ENCODE results near the gene PDXP. TPM values are rescaled to one million over a fixed set of nuclear protein-coding genes. Genes with fewer than 3 reads are reported as not detected.
A peak's percentile ranks its signal among the peaks of the same experiment; 100 is the strongest.

PDXP gene
- polyA plus RNA-seq, 1 experiment = 24.0 TPM

DNA sequence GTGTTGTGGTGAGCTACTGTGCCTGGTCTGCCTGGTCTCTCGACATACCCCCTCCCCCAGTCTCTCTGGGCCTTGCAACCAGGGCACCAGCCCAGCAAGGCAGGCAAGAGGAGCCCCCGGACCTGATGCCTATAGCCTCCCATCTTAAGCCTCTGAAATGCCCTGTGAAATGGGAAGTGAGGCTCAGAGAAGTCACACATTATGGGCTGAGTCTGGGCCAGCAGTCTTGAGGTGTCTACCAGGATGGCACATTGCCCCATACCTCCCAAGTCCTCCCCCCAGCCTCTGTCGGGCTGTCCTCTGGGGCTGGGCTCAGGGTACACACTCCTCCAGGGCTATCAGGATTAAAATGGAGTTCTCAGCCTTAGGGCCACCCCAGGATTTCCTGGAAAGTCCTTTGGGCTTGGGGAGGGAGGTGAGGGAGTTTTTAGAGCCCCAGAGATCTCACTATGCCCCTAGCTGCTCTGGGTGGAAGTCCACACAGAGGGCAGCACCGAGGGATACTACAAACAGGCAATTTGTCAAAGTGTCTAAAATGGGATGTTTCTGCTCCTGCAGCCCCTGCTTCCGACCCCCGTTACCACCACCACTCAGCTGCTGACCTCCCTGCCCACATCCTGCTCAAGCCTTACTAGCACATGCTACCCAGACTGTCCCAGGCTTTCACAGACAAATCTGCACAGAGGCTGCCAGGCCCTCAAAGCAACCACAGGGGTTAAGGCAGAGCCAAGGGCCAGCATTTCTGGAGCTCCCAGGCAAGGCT is 22.2 kb upstream of the PDXP start:
- DNase-seq (ENCODE audit: low read depth) = no peak
- no peak overlapping the region for H3K4me3 ChIP-seq (ENCODE audit: low read depth, low read length)
- peaks cover 2% of the 10 kb centered on the region; the same call in 1 of the 2 replicates for H3K36me3 ChIP-seq (ENCODE audit: control insufficient read depth, insufficient read depth, low read length)
- ChIA-PET CTCF (interaction anchor here (0.6 to 6.5 kb wide), 12 partner anchors 7 to 100 kb away, joined by 3 to 79 read pairs (median 4); partner anchors contain the start of genes NOL12 and PDXP), POLR2A (no interaction called here)
- no peaks in the 10 kb centered on the region for H3K27me3 ChIP-seq (ENCODE audit: control insufficient read depth, insufficient read depth, low read length)
- TF ChIP-seq, protein P1, sequence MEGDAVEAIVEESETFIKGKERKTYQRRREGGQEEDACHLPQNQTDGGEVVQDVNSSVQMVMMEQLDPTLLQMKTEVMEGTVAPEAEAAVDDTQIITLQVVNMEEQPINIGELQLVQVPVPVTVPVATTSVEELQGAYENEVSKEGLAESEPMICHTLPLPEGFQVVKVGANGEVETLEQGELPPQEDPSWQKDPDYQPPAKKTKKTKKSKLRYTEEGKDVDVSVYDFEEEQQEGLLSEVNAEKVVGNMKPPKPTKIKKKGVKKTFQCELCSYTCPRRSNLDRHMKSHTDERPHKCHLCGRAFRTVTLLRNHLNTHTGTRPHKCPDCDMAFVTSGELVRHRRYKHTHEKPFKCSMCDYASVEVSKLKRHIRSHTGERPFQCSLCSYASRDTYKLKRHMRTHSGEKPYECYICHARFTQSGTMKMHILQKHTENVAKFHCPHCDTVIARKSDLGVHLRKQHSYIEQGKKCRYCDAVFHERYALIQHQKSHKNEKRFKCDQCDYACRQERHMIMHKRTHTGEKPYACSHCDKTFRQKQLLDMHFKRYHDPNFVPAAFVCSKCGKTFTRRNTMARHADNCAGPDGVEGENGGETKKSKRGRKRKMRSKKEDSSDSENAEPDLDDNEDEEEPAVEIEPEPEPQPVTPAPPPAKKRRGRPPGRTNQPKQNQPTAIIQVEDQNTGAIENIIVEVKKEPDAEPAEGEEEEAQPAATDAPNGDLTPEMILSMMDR (IDR thresholded peaks at IDR 0.05; ENCODE audit: insufficient read depth, low read depth, low read length) = peak; percentile 55

DNA sequence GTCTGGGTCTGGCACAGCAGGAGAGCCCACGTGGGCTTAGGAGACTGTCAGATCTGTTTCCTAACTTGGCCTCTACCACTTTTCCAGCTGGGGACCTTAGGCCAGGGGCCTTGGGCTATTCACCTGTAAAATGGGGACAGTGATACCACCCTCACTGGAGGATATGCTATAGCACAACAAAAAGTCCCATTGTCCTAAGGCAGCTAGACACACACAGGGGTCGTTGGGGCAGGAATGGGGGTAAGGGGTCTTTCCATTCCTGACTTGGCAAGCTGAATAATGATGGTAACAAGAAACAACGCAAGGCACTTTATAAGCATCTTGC is 21.6 kb upstream of the PDXP start:
- Histone ChIP-seq H3K4me3 (ENCODE audit: low read depth, low read length) (no peak overlapping the region), H3K36me3 (ENCODE audit: control insufficient read depth, insufficient read depth, low read length) (no peaks in the 10 kb centered on the region), H3K27me3 (ENCODE audit: control insufficient read depth, insufficient read depth, low read length) (no peaks in the 10 kb centered on the region)
- ChIA-PET CTCF (interaction anchor here (0.6 to 1.9 kb wide), 12 partner anchors 9 to 354 kb away, joined by 3 to 11 read pairs (median 4); partner anchors contain the start of genes NOL12 and PDXP), POLR2A (no interaction called here)
- no peak for DNase-seq (ENCODE audit: low read depth)
- TF ChIP-seq, protein P1 (IDR thresholded peaks at IDR 0.05; ENCODE audit: insufficient read depth, low read depth, low read length) = no peak

DNA sequence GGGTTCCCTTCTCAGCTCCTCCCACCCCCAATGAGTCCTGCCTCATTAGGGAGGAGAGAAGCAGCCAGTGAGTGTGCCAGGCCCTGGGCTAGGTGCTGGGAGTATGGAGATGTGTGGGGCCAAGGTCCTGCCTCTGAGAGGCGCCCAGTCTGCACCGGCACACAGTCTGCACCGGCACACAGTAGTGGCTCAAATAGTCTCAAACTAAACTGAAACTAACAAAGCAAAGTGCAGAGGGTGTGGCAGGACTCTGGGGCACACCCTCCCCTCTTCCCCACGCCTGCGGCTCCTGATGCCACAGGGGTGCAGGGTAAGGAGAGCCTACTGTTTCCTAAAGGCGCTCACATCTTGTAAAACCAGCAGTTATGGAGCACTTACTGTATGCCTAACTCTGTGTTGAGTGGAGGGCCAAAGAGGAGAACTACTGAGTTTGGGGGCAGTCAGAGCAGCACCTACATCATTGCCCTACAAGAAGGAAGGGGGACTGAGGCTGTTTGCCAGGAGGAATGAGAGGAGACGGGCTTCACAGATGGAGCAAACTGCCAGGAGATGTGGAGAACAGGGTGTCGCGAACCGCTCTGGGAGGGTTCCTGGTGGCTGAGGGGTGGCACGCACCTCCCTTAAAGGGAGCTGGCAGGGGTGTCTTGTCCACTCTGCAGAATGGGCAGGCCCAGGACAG is 20.0 kb upstream of the PDXP start:
- TF ChIP-seq, protein P1 (IDR thresholded peaks at IDR 0.05; ENCODE audit: insufficient read depth, low read depth, low read length) = no peak
- Histone ChIP-seq H3K4me3 (ENCODE audit: low read depth, low read length) (no peak overlapping the region), H3K36me3 (ENCODE audit: control insufficient read depth, insufficient read depth, low read length) (0 out of 2 replicates have a peak, but pooled peaks cover 1% of the 10 kb centered on the region), H3K27me3 (ENCODE audit: control insufficient read depth, insufficient read depth, low read length) (no peaks in the 10 kb centered on the region)
- ChIA-PET CTCF (interaction anchor here (12.3 kb wide), 1 partner anchor 42 kb away, joined by 265 read pairs; the partner anchor contains the start of genes LGALS1 and NOL12), POLR2A (no interaction called here)
- no peak for DNase-seq (ENCODE audit: low read depth)

DNA sequence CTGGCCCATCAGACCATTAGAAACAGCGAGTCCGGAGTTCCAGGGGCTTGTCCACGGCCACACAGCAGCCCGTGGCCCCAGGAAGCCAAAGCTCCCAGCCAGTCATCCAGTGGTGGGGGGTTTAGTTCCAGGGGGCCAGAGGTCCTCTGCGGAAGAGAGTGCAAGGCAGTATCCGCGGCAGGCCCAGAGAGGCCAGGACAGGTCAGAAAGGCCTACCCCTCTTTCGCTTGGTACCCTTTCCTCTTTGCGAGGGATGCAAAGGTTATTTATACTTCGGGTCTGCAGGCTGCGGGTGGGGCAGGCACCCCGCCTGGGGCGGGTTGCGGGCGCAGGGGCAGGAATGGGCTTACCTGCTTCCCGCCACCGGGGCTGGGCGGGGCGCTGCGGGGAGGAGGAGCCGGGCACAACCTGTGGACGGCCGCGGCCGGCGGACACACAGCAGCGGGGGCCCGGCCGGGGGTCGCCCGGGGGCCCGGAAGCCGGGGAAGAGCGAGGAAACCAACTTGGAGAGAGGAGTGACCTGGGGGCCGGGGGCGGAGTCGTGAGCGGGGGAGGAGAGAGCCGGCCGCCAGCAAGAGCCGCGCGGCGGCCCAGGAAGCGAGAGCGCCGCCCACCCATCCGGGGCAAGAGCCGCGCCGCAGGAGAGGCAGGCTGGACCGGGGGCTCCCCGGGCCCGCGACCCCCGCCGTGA is 19.3 kb upstream of the PDXP start, which contains the start of gene SH3BP1:
SH3BP1 (plus strand) TSS at position 600 of the 691 bp plus-strand sequence. CDS start 119 bp downstream, outside the sequence.
- H3K36me3 ChIP-seq (ENCODE audit: control insufficient read depth, insufficient read depth, low read length) = 0 out of 2 replicates have a peak, but pooled peaks cover 1% of the 10 kb centered on the region
- CTCF ChIA-PET = interaction anchor here (4.6 to 12.3 kb wide), 2 partner anchors 41 to 153 kb away, joined by 32 to 265 read pairs; partner anchors contain the start of genes LGALS1 and NOL12
- no peaks in the 10 kb centered on the region for H3K27me3 ChIP-seq (ENCODE audit: control insufficient read depth, insufficient read depth, low read length)
- DNase-seq (ENCODE audit: low read depth) = no peak
- TF ChIP-seq, protein P1 (IDR thresholded peaks at IDR 0.05; ENCODE audit: insufficient read depth, low read depth, low read length) = no peak
- POLR2A ChIA-PET = interaction anchor here (0.6 kb wide), 1 partner anchor 41 kb away, joined by 7 read pairs; no protein-coding TSS in a partner anchor
- peak within 1 kb of the TSS; percentile 73 for H3K4me3 ChIP-seq (ENCODE audit: low read depth, low read length)

Data from BJ (cell line).